NCI-H187 (cell line): ENCODE measurements around the gene PDGFA.
"Not testable (repeated sequence)": the region's sequence is repeated elsewhere in the genome, so short reads cannot be mapped to it uniquely, and the experiment has no call there.

ENCODE experiments used
- DNase-seq, 2 experiments: peaks; one replicate each; lab custom pipeline; 2025; lab: John Stamatoyannopoulos, UW

The PDGFA gene

GRCh38 chr7:552151-552867, 32.7 kb upstream of the PDGFA start:
- not testable (repeated sequence) for DNase-seq

- not testable (repeated sequence) for DNase-seq
Measured at GRCh38 chr7:551615-551970, 31.9 kb upstream of the PDGFA start.

GRCh38 chr7:550881-551614, 31.4 kb upstream of the PDGFA start:
- DNase-seq = no peak

DNA sequence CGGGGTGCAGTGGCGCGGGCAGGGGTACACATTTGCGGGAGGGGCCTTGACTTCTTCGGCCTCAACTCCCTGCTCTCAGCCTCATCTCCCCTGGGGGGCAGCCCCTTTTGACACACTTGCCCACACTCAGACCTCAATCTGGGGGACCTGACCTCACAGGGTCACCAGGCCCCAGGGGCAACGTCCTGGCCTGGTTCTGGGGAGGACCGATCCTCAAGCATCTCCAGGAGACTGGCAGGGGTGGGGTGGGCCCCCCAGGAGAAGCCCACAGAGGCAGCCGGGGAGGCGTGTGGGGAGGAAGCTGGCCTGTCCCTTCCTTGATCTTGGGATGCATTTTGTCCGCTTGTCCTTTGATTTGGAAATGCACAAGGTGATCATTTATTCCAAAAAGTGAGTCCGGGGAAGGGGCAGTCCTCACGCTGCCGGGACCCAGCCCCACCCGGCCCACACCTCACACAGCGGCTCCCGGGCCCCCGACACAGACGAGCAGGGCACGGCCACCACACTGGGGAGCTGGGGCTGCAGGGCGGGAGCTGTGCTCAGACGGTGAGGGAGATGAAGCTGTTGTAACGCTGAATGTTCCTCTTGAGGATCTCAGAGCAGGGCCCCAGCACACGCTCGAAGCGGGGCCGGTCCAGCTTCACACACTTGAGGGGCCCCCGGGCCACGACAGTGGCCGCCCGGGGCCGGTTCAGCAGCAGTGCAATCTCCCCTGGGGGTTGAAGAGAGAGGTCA, 30.4 kb upstream of the PDGFA start:
- no peak for DNase-seq

- no peak for DNase-seq
Measured at GRCh38 chr7:549066-549890, 29.6 kb upstream of the PDGFA start.

DNA sequence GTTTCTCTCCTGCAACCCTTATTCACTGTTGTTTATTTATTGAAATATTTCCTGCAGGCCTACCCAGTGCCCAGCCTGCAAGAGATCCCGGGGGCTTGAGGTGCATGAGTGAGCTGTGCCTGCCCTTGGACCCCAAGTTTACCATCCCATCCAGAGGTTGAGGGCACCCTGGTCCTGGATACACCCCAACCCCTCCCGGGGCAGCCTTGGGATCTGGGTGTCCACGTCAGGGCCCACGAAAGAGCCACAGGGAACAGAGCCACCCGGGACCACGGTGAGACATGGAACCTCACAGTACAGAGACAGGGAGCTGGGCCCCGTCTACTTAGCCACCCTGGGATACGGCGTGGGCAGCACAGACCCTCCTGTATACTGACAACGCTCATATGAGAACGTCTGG, 28.8 kb upstream of the PDGFA start:
- no peak for DNase-seq

DNA sequence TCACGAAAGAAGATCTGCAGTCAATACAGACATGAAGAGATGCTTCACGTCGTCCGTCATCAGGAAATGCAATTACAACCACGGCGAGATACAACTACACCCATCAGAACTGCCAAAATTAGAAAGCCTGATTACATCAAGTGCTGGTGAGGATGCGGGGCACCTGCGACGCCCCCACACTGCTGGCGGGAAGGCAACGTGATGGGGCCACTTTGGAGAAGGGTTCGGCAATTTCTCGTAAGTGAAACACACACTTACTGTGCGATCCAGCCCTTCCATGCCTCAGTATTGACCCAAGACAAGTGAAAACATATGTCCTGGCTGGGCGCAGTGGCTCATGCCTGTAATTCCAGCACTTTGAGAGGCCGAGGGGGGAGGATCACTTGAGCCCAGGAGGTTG, 25.8 kb upstream of the PDGFA start:
- no peak for DNase-seq

DNA sequence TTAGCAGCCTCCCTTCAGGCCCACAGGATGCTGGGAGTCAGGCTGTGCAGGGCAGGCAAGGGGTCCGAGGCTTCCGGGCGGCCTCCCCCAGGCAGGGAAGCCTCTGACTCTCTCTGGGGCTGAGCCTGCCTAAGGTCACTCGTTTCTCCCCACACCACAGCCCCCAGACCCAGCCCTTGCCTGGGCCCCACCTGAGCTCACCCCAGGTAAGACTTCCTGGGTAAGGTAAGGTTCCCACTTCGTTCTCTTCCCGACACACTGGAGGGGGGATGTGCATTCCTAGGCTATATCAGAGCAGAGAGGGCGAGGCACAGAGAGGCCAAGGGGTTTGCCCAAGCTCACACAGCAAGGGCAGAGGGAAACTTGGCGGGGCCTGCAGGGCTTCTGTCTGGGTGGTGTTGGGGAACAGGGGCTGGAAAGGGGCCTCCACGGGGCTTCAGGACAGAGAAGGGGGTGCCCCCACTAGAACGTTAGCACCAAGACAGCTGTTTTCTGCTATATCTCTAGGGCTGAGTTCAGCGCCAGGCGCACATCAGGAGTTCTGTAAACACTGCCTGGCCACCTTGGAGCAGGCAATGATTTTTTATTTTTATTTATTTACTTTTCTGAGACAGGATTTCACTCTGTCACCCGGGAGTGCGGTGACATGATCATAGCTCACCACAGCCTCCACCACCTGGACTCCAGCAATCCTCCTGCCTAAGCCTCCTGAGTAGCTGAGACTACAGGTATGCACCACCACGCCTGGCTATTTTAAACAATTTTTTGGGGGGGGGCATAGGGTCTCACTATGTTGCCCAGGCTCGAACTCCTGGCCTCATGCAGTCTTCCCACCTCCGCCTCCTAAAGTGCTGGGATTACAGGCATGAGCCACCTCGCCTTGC, 24.9 kb upstream of the PDGFA start:
- DNase-seq = no peak

DNA sequence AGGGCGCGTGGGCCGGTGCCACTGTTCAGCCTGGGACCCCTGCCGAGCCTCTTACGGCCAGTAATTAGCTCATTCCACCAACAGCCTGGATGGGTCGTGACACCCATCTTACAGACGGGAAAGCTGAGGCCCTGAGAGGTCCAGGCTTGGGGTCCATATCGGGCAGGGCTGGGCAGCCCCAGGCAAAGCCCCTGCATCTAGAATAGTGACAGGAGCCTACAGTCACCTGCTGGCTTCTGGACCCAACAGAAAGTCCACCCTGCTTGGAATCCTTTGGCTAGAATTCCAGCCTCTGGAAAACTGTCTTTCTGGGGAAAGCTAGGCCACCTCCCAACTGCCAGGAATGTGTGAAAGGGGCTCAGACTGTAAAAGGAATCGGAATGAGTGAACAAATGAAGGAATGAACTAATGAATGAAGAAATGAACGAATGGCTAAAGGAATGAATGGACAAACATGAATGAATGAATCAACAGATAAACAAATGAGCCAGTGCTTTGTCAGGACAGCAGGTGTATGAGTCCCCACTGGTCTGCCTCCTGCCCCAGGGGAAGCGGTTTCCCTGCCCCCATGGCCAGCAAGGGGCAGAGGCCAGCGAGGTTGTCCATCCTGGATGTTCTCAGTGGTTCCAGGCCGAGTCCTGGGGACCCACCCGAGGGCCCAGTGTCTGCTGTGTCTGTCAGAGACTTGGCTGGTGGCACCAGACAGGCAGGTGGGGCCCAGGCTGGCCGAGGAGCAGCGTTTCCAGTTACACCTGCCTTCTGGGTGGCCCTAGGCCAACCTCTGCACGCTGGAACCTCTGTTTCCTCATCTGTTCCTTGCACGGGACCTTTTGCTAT, 24.1 kb upstream of the PDGFA start:
- no peak for DNase-seq

GRCh38 chr7:542713-543500, 23.3 kb upstream of the PDGFA start:
- DNase-seq = no peak

DNA sequence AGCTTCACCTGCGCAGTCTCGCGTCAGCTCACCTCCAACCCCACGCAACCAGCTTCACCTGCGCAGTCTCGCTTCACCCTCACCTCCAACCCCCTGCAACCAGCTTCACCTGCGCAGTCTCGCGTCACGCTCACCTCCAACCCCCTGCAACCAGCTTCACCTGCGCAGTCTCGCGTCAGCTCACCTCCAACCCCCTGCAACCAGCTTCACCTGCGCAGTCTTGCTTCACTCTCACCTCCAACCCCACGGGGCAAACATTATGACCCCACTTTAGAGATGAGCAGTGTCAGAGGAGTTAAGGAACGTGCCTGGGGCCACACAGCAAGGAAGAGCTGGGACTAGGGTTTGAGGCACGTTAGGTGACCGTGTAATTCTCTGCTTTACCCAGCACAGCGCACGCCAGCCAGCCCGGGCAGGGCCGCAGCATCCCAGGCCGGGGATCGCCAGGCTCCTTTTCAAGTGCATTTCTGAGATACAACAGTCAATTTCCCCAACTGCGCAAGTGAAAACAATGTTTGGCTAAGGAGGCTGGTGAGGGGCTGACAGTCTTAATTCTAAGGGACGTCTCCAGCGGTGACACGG, 22.6 kb upstream of the PDGFA start:
- no peak for DNase-seq

- DNase-seq = no peak
Measured at GRCh38 chr7:541661-542060, 22.0 kb upstream of the PDGFA start.

- no peak for DNase-seq
Measured at GRCh38 chr7:540997-541396, 21.4 kb upstream of the PDGFA start.

DNA sequence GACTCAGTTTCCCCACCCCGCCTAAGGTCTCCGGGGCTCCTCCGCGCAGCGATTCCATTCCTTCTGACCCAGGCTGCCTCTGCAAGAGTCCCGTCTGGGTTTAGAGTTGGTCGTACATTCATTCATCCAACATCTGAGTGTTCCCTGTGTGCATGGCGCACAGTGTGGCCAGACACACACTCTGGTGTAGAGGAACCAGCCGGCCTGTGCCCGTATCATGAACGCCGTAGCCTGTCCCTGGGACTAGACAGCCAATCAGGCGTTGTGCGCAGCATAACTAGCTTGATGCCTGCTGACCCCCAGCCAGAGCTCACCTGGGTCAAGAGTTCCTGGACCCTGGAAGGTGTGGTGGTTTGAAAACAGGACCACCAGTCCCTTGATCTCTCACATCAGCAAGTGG, 20.9 kb upstream of the PDGFA start:
- DNase-seq = no peak

DNA sequence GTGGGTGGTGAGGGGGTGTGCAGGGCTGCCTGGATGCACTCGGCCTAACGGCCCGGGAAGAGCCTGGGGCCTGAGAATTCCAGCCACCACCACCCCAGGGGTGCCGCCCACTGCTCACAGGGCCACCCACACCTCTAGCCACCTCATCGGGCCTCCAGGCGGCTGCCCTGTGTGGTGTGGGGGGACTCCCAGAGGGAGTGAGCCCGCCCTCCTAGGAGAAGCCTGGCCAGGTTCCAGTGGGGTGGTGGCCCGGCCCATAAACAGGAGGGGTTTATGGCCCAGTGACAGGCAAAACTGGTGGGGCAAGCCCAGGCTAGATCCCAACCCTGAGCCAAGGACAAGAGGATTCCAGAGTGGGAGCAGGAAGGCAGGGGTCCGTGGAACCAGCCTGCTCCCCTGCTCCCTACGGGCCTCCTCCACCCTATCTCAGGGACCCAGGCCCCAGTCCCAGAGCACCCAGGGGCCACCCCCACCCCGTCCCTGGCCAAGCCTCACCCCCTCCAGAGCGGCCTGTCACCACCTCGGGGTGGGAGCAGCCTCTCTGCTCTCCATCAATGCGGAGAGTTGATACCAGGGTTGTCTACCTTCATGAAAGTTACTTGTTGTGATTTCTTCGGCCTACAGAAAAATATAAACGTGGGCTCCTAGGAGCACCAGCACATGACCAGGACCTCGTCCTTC, 20.2 kb upstream of the PDGFA start:
- no peak for DNase-seq

- DNase-seq = no peak
Measured at GRCh38 chr7:538764-539685, 19.4 kb upstream of the PDGFA start.

DNA sequence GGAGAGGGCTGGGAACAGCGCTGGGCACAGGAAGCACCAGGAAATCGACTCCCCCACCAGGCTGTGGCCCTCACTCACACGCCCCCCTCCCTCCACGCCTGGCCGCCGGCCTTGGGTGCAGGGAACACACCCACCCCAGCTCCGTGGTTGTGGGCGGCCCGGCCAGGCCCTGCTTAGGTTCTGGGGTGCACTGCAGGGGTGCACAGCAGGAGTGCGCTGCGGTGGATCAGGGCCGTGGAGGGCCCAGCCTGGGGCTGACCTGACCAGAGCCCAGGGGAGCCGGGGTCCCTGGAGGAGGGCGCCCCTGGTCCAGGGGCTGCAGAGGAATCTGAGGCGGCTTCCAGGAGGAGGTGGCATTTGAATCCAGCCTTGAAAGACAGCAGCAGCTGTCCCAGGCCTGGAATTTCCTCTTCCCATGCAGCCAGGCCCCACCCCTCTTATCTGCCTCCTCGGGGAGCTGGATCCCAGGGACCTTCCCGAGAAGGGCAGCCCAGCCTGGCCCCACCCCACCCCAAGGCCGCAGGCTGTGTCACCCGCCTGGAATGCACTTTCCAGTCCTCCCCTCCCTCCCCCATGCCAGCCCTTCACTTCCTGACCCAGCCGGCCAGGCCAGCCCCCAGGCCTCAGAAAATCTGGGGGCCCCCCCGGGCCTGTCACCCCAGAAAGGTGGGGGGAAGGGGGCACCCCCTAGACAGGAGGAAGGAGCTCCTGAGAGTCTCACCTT, 18.4 kb upstream of the PDGFA start:
- DNase-seq = no peak
